ENCODE results near the gene EPHB2.

GRCh38 chr1:22844621-22845020, 134.0 kb downstream of the EPHB2 start:
- TF ChIP-seq, protein P1, sequence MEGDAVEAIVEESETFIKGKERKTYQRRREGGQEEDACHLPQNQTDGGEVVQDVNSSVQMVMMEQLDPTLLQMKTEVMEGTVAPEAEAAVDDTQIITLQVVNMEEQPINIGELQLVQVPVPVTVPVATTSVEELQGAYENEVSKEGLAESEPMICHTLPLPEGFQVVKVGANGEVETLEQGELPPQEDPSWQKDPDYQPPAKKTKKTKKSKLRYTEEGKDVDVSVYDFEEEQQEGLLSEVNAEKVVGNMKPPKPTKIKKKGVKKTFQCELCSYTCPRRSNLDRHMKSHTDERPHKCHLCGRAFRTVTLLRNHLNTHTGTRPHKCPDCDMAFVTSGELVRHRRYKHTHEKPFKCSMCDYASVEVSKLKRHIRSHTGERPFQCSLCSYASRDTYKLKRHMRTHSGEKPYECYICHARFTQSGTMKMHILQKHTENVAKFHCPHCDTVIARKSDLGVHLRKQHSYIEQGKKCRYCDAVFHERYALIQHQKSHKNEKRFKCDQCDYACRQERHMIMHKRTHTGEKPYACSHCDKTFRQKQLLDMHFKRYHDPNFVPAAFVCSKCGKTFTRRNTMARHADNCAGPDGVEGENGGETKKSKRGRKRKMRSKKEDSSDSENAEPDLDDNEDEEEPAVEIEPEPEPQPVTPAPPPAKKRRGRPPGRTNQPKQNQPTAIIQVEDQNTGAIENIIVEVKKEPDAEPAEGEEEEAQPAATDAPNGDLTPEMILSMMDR (IDR thresholded peaks at IDR 0.05): no peak
- TF ChIP-seq POLR2A (IDR thresholded peaks at IDR 0.05): no peak
